ENCODE measurements around the gene ZNRF2.

ZNRF2 gene

DNA sequence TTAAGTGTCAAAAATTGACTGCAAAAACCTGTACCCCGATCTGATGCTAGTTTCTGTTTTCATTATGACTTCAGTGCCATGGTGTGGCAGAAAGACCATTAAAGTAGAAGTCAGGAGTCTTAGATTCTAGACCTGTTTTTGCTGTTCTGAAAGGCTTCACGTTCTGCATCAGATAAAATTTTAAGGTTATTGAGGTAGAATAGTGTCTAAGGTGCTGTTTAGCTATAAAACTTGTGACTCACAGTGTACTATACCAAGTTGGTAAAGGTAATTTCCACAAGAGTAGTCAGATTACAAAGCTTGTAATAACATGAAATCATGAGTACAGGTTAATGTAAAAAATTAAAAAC is 38.6 kb downstream of the ZNRF2 start:
- no peak for DNase-seq

DNA sequence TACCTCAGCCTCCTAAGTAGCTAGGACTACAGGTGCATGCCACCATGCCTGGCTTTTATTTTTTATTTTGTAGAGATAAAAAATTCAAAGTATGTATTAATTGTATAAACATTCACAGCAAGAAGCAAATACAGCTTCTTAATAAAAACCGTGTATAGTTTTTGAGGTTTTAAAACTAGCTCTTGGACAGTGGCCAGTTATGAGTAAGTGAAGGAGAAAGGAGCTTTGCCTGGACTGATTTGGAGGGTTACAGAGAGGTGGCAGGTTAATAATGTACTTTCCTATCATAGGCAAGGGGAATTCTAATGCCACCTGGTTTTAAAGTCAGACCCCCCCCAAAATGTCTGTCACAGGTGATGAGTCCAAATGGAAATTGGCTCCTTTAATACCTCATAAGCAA is 43.4 kb downstream of the ZNRF2 start:
- DNase-seq, result no peak

DNA sequence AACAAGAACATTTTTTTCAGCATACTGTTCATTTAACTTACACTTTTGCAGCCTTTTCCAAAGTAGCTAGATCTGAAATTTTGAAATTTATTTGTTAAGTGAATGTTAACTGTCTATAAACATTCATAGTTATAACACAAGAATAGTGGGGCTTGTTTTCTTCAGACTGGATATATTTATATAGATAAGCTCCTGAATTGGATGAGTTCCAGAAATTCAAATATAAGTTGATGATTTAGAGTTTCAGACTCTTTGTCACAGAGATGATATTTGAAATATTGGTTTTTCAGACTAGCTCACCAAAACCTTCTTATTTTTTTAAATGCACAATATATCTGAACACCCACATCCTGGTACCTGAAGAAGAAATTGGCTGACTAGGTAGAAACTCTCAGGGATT is 44.0 kb downstream of the ZNRF2 start:
- no peak for DNase-seq

DNA sequence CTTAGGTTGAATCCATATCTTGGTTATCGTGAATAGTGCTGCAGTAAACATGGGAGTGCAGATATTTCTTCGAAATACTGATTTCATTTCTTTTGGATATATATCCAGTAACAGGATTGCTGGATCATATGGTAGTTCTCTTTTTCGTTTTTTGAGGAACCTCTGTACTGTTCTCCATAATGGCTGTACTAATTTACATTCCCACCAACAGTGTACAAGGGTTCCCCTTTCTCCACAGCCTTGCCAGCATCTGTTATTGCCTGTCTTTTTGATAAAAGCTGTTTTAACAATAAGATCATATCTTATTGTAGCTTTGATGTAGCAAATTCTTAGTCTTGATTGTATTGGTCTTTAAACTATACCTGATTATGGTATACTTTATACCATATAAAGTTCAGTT is 45.3 kb downstream of the ZNRF2 start:
- DNase-seq, result no peak

DNA sequence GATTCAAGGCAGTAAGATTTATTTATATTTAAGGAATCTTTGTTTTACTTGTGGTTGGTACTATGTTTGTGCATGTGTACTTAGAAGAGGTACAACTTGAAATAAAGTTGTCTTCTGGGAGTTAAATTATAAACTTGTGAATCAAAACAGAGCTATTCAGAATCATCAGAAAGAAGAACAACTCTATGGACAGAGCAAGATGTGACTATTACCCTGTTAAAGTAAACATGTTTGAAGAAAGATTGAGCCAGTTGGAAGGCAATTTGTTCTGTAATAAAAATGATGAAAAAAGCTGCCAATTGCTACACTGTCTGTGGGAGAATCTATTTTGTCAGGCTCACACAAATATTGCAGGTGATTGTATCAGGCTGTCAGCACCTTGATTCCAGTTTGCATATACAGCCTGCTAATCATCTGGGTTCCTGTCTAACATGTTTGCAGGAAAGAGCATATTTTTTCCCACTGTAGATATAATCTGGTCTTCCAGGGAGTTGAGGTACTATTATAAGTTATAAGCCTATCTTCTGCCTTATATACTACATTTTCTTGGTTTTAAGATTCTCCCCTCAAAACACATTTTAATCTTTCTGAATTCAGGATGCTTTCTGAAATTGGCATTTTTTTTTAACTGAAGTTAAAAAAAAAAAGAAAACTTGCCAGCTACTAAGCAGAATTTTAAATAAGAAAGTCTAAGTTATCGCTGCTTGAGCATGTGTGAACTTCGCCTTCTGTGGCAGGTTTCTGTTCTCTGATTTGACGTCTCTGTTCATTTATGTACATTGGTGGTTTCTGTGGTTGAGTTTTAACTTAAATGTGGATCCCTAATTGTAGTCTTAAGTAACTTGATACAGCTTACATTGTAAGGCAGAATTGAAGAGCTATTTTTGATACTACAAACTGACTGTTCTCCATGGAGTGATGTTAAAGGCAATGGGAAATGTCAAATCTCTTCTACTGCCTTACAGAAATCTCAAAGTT is 46.0 kb downstream of the ZNRF2 start:
- no peak for DNase-seq

DNA sequence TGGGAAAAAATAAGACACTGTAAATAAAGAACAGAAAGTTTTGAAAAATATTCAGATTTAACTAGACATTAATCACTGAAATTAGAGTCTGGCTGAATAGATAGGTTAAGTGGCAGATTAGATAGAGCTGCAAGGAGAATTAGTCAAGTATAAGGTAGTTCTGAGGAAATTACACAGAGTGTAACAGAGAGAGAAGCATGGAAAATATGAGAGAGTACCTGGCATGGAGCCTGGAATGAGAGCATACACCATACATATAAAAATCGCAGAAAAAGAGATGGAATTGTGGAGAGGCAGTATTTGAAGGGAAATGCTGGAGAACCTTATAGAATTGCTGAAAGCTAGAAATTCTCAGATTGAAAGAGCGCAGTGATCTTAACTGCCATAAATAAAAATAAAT is 46.9 kb downstream of the ZNRF2 start:
- no peak for DNase-seq

DNA sequence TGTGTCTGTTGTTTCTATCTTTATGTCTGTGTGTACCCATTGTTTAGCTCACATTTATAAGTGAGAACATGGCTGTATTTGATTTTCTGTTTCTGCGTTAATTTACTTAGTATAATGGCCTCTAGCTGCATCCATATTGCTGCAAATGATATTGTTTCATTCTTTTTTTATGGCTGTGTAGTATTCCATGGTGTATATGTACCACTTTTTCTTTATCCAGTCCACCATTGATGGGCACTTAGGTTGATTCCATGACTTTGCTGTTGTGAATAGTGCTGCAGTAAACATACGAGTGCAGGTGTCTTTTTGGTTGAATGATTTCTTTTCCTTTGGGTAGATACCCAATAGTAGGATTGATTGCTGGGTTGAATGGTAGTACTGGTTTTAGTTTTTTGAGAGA is 48.2 kb downstream of the ZNRF2 start:
- DNase-seq, result no peak

DNA sequence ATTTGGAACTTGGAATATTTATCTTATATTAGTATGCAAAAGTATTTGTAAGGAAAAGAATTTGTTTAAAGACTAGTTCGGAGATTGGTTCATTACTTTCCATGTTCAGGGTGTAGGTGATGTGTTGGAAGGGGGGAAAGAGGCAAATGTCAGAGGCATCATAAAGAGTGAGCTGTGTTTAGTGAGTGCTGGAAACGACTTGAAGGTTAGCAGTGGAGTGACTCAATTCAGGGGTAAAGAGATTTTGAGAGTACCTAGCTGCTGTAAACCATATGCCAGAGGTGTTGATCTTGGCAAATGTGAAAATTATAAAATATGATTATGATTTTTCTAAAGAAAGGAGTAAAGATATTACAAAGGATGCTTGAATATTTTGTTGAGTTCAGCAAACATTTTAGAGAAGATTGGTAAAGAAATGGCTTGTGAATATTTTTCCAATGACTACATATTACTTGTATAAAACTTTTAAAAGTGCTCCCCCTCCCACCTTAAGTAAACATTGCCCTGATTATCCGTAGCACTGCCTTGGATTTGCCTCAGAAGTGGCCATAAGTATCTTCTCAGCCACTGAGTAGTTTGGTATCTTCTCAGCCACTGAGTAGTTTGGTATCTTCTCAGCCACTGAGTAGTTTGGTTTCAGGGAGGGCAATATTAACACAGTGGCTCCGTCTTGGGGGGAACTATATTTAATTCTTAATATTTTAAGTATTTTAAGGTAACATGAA is 51.5 kb downstream of the ZNRF2 start:
- no peak for DNase-seq

DNA sequence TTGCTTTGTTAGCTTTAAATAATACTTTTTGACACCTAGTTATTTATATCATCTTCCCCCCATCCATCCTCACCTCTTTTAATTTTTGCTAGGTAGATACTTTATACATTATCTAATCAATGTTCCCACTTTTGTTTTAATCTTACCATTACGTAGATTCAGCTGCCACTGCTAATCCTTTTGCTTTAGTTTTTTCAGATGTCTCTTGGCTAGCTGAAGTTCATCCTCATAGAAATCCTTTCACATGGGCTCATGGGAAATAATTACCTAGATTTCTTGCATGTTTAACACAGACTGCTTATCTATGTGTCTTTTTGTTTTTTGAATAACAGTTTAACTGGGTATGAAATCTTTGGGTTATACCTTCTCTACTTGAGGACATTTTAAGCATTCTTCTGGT is 60.1 kb downstream of the ZNRF2 start:
- peak; percentile 18 for DNase-seq

DNA sequence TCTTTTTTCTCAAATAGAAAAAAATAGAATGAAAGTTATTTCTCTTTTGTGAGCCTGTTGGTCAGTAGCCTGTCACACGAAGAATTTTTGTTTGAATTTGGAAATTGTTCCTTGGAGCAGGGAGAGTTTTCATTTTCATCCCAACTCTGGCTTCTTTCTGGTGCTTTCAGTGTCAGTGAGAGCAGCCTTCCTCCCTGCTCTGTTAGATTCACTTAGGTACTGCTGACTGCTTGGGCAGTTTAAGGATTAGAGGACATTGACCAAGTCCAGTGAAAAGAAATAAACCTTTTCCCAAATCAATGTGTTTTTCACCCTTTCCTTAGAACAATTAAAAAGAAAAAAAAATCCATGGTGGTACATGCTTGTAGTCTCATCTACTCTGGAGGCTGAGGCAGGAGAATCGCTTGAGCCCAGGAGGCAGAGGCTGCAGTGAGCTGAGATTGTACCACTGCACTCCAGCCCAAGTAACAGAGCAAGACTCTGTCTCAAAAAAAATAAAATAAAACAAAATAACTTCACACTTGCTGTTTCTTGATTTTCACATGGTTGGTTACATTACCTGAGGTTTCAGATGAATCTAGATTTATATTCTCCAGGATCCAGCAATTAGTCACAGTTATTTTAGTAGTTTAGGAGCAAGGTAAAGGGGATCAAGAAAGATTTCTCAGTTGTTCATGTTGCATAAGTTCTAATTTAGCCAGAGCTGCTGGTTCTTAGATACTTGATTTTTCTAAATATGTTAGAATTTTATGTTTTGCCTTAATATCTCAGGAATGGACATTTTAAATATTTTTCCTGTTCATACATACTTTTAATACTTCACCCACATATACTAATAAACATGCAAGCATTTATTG is 63.1 kb downstream of the ZNRF2 start:
- no peak for DNase-seq

DNA sequence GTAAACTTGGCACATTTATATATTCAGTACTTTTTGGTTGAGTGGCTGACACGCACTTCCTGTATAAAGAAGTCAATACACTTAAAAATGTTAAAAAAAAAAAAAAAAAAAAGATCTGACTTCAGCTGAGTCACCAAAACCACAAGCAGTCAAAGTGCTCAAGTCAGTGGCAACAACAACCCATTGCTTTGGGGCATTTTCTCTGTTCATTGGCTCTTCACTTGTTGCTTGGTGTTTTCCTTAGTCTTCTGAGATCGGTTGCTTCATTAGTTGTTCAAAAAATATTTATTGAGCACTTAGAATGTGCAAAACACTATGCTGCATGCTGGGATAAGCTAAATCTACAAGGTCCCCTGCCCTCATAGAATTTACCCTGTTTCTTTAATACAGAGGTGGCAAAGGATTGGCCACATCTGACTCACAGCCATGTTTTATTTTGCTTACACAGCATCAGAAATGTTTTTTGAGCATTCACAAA is 63.7 kb downstream of the ZNRF2 start:
- peak; percentile 88 for DNase-seq

DNA sequence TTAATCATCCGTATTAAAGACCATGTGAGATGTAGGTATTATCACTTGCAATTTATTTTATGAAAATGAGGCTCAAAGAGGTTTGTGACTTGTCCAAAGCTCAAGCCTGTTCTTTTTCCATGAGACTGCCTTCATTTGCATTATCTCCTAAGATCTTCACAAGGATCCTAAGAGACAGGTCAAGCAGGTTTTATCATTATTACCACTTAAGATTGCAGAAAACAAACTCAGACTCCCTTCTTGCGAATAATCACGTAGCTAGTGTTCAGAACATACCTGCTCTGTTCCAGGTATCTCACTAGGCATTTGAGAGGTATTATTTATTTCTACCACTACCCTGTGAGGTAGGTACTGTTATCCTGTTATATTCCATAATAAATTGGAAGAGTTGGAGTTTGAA is 64.8 kb downstream of the ZNRF2 start:
- peak; percentile 34 for DNase-seq

DNA sequence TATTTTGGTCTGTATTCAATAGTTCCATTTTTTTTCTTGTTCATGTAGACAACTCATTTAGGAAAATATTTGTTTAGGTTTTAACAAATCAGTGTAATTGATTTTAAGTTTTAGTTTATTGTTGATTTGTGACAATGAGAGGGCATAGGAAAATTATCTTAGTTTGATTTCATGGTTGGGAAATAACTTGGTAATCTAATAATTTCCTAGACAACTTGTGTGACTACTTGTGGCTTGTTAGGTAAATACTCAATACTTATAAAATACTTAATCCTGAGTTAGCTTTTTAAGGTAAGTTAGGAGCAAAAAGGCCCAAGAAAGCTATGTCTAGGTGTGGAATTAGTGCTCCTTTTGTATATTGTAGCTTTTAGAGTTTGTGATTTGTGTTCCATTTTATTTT is 65.4 kb downstream of the ZNRF2 start:
- no peak for DNase-seq

DNA sequence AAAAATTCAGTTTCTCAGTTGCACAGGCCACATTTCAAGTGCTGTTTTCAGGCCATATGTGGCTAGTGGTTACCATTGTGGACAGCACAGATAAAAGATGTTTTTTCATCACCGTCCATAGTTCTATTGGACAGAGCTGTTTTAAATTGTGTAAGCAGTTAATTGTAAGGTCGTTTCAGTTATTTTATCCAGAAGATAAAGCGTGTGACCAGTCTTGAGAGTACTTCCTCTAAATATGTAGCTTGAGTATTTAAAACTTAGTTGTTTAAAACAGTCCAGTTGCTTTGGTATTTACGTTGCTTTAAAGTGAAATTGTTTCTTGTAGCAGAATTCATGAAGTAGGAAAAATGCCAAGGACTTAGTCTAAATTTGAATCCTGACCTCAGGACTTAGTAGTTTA is 66.9 kb downstream of the ZNRF2 start:
- no peak for DNase-seq

DNA sequence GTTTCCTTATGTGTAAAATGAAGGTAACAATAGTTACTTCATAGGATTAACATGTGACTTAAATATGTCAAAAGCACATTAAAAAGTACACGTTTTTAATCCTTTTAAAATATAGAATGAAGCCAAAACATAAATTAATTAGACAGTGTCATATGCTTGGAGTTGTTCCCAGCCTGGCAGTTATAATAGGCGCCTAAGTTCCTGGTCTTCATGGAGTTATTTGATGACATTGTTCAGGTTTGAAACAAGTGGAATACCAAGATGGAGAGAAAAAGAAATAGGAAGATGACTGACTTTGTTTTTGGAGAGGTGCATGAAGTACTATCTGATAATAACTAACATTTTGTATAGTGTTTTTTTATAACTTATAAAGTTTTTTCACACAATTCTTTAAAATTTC is 67.3 kb downstream of the ZNRF2 start:
- DNase-seq, result no peak

DNA sequence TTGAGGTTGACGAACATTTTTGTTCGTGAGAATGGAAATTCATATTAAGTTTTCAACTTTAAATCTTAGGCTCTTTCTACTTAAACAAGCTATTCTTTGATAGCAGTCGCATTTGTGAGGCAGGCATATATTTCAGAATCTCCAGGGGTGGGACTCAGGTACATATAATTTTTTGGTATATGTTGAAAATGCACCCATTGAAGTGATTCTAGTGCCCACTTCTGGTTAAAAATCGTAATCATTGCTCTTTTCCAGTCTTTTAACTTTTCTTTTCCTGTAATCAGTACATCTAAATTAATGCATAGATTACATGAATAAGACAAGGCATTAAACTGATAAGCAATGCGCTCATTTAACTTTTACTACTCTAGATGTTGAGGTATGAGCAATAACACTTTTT is 67.8 kb downstream of the ZNRF2 start:
- no peak for DNase-seq

DNA sequence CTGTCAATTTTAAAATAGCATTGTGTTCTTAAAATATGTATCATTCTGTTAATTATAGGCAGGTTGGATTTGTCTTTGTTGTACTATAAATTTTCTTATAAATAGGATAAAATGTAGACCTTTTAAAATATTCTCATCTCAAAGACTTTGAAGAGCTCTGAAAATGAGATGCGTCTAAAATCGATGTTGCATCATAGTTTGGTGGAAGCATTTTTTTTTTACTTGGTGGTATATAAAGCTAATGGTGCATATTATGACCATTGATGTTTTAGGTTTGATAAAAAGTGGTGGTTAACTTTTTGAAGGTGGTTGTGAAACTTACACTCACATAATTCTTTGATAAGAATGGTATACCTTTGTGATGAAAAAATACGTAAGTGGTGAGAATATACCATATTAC is 69.1 kb downstream of the ZNRF2 start:
- no peak for DNase-seq

DNA sequence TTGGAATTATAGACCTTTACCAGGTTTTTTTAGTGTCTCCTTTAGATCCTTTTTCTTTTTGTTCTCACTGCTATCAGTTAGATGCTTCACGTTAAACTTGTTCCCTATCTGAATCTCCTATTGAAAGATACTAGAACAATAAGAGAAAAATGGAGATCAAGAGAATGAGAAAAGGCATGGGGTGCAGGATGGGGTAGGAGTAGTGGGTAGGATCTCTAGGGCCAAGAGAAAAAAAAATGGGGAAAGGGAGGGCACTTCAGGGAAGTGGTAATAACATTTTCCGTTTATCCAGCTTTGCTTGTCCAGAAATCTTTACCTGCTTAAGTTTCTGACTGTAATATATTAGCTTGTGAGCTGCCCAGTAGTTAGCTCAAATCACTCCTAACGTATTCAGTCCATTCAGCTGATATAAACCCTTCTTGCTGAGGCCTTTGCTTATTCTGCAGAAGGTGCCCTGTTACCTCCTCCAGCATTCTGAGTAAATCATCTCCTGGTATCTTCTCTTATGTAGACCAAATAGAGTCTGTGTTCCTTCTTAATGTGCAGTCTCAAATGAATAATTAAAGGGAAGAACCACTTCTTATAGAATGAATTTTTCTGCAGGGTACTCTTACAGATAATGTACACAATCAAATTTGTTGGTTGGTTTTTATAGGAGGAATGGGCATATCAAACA is 69.7 kb downstream of the ZNRF2 start:
- DNase-seq, result no peak

DNA sequence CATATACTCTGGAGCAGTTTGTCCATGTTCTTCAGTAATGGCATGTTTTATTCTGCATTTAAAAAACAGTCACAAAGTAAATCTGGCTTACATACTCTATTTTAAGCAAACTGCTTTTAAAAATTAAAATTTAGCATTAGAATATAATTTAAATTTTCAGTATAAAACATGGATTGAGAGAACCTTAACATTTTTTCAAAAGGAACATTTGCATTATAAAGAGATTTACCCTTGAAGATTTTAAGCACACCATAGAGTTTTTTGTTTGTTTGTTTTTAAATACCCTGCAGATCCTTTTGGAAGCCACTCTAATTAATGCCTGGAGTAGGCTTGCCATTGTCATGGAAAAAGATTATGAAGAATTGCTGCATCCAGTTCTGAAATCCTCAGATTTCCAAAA is 70.4 kb downstream of the ZNRF2 start:
- no peak for DNase-seq

DNA sequence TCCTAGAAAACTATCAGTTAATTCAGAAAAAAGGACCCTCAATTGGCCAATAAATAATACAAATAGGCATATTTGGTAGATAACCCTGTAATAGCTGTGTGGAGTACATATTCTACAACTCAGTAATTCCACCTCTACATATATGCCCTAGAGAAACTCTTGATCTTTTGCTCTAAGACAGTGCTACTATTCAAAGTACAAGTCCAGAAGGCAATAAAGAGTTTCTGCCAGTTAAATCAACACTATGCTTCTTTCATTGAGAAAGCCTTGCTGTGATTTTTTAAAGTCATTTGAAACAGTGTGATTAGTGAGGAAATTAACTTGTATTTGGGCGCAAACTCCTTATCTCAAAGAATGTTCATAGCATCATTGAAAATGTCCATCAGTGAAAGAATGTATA is 75.6 kb downstream of the ZNRF2 start:
- no peak for DNase-seq

DNA sequence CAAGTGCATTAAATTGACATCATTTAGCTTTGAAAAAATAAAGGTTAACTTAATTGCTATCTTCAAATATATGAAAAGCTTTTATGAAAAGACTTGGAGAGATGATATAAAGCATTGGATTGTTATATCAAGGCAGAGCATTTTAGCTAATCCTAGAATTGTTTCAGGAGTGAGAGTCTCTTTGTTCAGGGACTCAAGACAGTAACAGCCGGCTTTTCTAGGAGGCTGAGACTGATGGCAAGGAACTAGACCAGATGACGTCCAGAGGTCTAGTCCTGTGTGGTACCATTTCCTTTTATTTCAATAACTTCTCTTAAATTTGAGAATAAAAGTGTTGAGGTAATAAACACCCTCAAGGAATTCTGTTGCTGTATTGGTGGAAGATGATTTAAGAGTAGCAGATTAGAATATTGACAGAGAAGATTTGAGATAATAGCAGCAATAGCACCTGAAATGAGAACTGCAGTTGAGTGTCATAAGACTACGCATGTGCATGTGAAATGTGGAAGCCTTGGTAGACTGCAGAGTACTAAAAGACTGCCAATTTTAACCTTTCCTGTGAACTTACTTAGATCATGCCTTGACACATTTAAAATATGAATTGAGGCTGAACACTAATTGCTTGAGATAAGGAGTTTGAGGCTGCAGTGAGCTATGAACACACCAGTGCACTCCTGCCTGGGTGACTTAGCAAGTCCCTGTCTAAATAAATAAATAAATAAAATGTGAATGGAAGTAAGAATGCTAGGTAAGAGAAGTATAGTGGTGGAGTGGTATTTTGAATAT is 79.6 kb downstream of the ZNRF2 start:
- no peak for DNase-seq

DNA sequence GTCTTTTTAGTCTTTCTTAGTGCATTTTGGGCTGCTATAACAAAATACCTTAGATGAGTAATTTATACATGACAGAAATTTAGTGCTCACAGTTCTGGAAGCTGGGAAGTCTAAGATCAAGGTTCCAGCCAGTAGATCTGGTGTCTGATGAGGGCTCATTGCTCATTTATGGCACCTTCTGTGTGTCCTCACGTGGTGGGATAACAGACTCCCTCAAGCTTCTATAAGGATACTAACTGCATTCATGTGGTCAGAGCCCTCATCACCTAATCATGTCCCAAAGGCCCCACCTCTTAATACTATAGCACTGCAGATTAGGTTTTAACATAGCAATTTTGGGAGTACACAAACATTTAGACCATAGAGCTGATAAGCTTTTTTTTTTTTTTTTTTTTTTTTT is 80.4 kb downstream of the ZNRF2 start:
- no peak for DNase-seq

All from DMS53 (cell line).